GM23338 (cell line): ENCODE data around the gene RPH3AL. TPM values are rescaled to one million over a fixed set of nuclear protein-coding genes. Genes with fewer than 3 reads are reported as not detected.

ENCODE experiments used
- ATAC-seq: fragments of 200-7000 bp; cut with Tn5 transposase; 3 replicates; pipeline ENCODE4 v1.9.1; 2020
- DNase-seq: peaks from one replicate; pipeline ENCODE4 v3.0.0-alpha.2; 2015; ENCODE audit warnings: low spot score
- H2AFZ ChIP-seq: fragments of 200-600 bp; sonication (generic); 2 replicates; pipeline ENCODE4 v1.8.0; 2016; ENCODE audit warnings: antibody characterized with exemption, mild to moderate bottlenecking, moderate library complexity
- H3F3A ChIP-seq: fragments of 200-600 bp; sonication (generic); replicated peaks from 2 replicates; pipeline ENCODE4 v1.8.0; 2017; ENCODE audit warnings: antibody characterized with exemption, mixed run types, low read depth
- H3K27ac ChIP-seq: fragments of 200-600 bp; sonication (generic); 2 replicates; pipeline ENCODE4 v1.6.1; 2016; ENCODE audit warnings: low read depth
- H3K27me3 ChIP-seq: fragments of 200-600 bp; sonication (generic); 2 replicates; pipeline ENCODE4 v1.8.0; 2016; ENCODE audit warnings: mild to moderate bottlenecking, mixed run types, moderate library complexity; ENCODE audit not compliant: insufficient read depth
- H3K36me3 ChIP-seq: fragments of 200-600 bp; sonication (generic); 2 replicates; pipeline ENCODE4 v1.8.0; 2016; ENCODE audit warnings: mild to moderate bottlenecking; ENCODE audit not compliant: insufficient read depth
- H3K4me1 ChIP-seq: fragments of 200-600 bp; sonication (generic); 2 replicates; pipeline ENCODE4 v1.8.0; 2016; ENCODE audit warnings: mild to moderate bottlenecking, moderate library complexity; ENCODE audit not compliant: insufficient read depth
- H3K4me2 ChIP-seq: fragments of 200-600 bp; sonication (generic); 2 replicates; pipeline ENCODE4 v1.7.1; 2017; ENCODE audit warnings: mixed run types
- H3K4me3 ChIP-seq: fragments of 200-600 bp; sonication (generic); 2 replicates; pipeline ENCODE4 v1.6.1; 2016; ENCODE audit warnings: mixed run types
- H3K79me2 ChIP-seq: fragments of 200-600 bp; sonication (generic); replicated peaks from 2 replicates; pipeline ENCODE4 v1.8.0; 2017; ENCODE audit warnings: mild to moderate bottlenecking; ENCODE audit not compliant: insufficient read depth
- H3K9me2 ChIP-seq: fragments of 200-600 bp; sonication (generic); 2 replicates; pipeline ENCODE4 v1.8.0; 2017; ENCODE audit not compliant: insufficient read depth
- H4K20me1 ChIP-seq: fragments of 200-600 bp; sonication (generic); replicated peaks from 2 replicates; pipeline ENCODE4 v1.8.0; 2017; ENCODE audit warnings: mild to moderate bottlenecking; ENCODE audit not compliant: insufficient read depth
- H3K27ac Mint-ChIP-seq: 2 replicates; pipeline ENCODE4 v1.8.0; 2020; ENCODE audit warnings: inconsistent platforms, mild to moderate bottlenecking, moderate library complexity, mixed read lengths
- H3K27me3 Mint-ChIP-seq: 3 replicates; pipeline ENCODE4 v1.8.0; 2022; ENCODE audit warnings: low read depth, mild to moderate bottlenecking, moderate library complexity, mixed read lengths, inconsistent platforms; ENCODE audit not compliant: insufficient read depth, poor library complexity
- H3K36me3 Mint-ChIP-seq: 3 replicates; pipeline ENCODE4 v1.8.0; 2021; ENCODE audit warnings: low read depth, mild to moderate bottlenecking, inconsistent platforms, moderate library complexity, mixed read lengths
- H3K4me1 Mint-ChIP-seq: 3 replicates; pipeline ENCODE4 v1.8.0; 2020; ENCODE audit warnings: mild to moderate bottlenecking, inconsistent platforms, mixed read lengths
- H3K4me3 Mint-ChIP-seq: 3 replicates; pipeline ENCODE4 v1.8.0; 2021; ENCODE audit warnings: moderate library complexity, mild to moderate bottlenecking, inconsistent platforms, mixed read lengths
- H3K9me3 Mint-ChIP-seq: 3 replicates; pipeline ENCODE4 v1.8.0; 2020; ENCODE audit warnings: moderate library complexity, mild to moderate bottlenecking, inconsistent platforms, mixed read lengths
- CREB1 ChIP-seq: fragments of 250-450 bp; sonication (Bioruptor Pico); IDR thresholded peaks from 2 replicates; pipeline ENCODE4 v1.5.0; 2020; ENCODE audit warnings: low read depth, mild to moderate bottlenecking, moderate library complexity
- CTCF ChIP-seq, 2 experiments: fragments of 200-600 bp in 1 of 2; sonication (generic) in 1 of 2; conservative IDR thresholded peaks; 2 replicates each; pipeline versions ENCODE4 v1.5.1 to v1.6.1; 2016 to 2017; ENCODE audit warnings: antibody characterized with exemption in 2 of 2, low read depth in 2 of 2, mild to moderate bottlenecking in 2 of 2, moderate library complexity in 1 of 2
- ETS1 ChIP-seq: IDR thresholded peaks from 2 replicates; pipeline ENCODE4 v1.6.1; 2016; ENCODE audit warnings: antibody characterized with exemption
- EZH2 ChIP-seq: fragments of 200-600 bp; sonication (generic); IDR thresholded peaks from one replicate; pipeline ENCODE4 v1.8.0; 2017; ENCODE audit warnings: antibody characterized with exemption, mild to moderate bottlenecking, low read depth; ENCODE audit not compliant: unreplicated experiment
- EZH2phosphoT487 ChIP-seq: fragments of 200-600 bp; sonication (generic); IDR thresholded peaks from one replicate; pipeline ENCODE4 v1.8.1; 2018; ENCODE audit warnings: antibody characterized with exemption; ENCODE audit not compliant: unreplicated experiment
- JUNB ChIP-seq: IDR thresholded peaks from one replicate; pipeline ENCODE4 v1.6.1; 2016; ENCODE audit warnings: antibody characterized with exemption; ENCODE audit not compliant: unreplicated experiment
- NANOG ChIP-seq: IDR thresholded peaks from 2 replicates; pipeline ENCODE4 v1.6.1; 2016; ENCODE audit warnings: antibody characterized with exemption, borderline replicate concordance
- POLR2AphosphoS5 ChIP-seq: IDR thresholded peaks from 2 replicates; pipeline ENCODE4 v1.6.1; 2016; ENCODE audit warnings: antibody characterized with exemption, low read depth
- REST ChIP-seq: IDR thresholded peaks from one replicate; pipeline ENCODE4 v1.6.1; 2018; ENCODE audit warnings: antibody characterized with exemption; ENCODE audit not compliant: unreplicated experiment
- STAT1 ChIP-seq: IDR thresholded peaks from one replicate; pipeline ENCODE4 v1.6.1; 2016; ENCODE audit warnings: antibody characterized with exemption; ENCODE audit not compliant: unreplicated experiment
- ZNF114 ChIP-seq: fragments of 250-450 bp; sonication (Bioruptor Pico); IDR thresholded peaks from 2 replicates; pipeline ENCODE4 v1.5.0; 2020; ENCODE audit warnings: mild to moderate bottlenecking, moderate library complexity
- ZNF331 ChIP-seq: fragments of 250-450 bp; sonication (Bioruptor Pico); IDR thresholded peaks from 2 replicates; pipeline ENCODE4 v1.5.0; 2020; ENCODE audit warnings: low read depth, mild to moderate bottlenecking, moderate library complexity
- ZNF462 ChIP-seq: fragments of 250-450 bp; sonication (Bioruptor Pico); IDR thresholded peaks from 2 replicates; pipeline ENCODE4 v1.5.0; 2020; ENCODE audit warnings: mild to moderate bottlenecking, moderate library complexity
- polyA plus RNA-seq: library from polyadenylated mRNA; unstranded; fragments of >200 nt; fragmentation: Nextera tagmentation; extraction: Ambion mirVana; gene quantifications from 2 replicates; pipeline ENCODE4 v1.2.1, GENCODE V29; 2016
- total RNA-seq: library from RNA; depleted of rRNA; stranded (reverse); fragments of >200 nt; shearing (Covaris generic); gene quantifications from 2 replicates; pipeline ENCODE4 v1.2.3, GENCODE V29; 2014

RPH3AL gene
- total and polyA plus RNA-seq, 2 experiments from 2014 or later = 2.7 to 6.3 TPM

GRCh38 chr17:246226-246625, 106.4 kb downstream of the RPH3AL start:
- H3K4me3 ChIP-seq = no peak overlapping the region
- Mint-ChIP-seq H3K9me3 (no peaks in the 10 kb centered on the region), H3K27me3 (peaks cover 5% of the 10 kb centered on the region), H3K4me3 (no peak overlapping the region), H3K27ac (no peak overlapping the region), H3K36me3 (no peaks in the 10 kb centered on the region; the same call in 2 of the 3 replicates), H3K4me1 (no peaks in the 10 kb centered on the region)
- no peaks in the 10 kb centered on the region for H3K27me3 ChIP-seq
- H2AFZ ChIP-seq = no peak overlapping the region
- no peaks in the 10 kb centered on the region for H3K79me2 ChIP-seq
- no peaks in the 10 kb centered on the region for H3K9me2 ChIP-seq
- no peaks in the 10 kb centered on the region for H3K4me1 ChIP-seq
- H3K36me3 ChIP-seq = no peaks in the 10 kb centered on the region
- ATAC-seq (no peak), DNase-seq (no peak)
- H3K4me2 ChIP-seq = no peak overlapping the region
- no peak for TF ChIP-seq JUNB
- TF ChIP-seq ETS1 = no peak
- no peak for TF ChIP-seq ZNF114 (CRISPR knock-in tag)
- no peak for TF ChIP-seq CREB1 (CRISPR knock-in tag)
- no peak for TF ChIP-seq NANOG
- no peak for TF ChIP-seq POLR2AphosphoS5
- no peak for TF ChIP-seq ZNF462 (CRISPR knock-in tag)
- no peak for TF ChIP-seq EZH2phosphoT487
- no peak for TF ChIP-seq STAT1
- TF ChIP-seq ZNF331 (CRISPR knock-in tag) = no peak
- no peak for TF ChIP-seq REST
- TF ChIP-seq CTCF (conservative IDR thresholded peaks at IDR 0.05; ENCODE audit: low read depth in 2 of 2) = no peak
- TF ChIP-seq EZH2 = no peak
- H4K20me1 ChIP-seq = no peaks in the 10 kb centered on the region
- no peak overlapping the region for H3K27ac ChIP-seq
- no peaks in the 10 kb centered on the region for H3F3A ChIP-seq
